K562 (cell line): ENCODE measurements around the gene PRDX3. TPM values are rescaled to one million over a fixed set of nuclear protein-coding genes. Genes with fewer than 3 reads are reported as not detected.

Experiments
- ATAC-seq: fragments of 200-7000 bp; cut with Tn5 transposase; 3 replicates; pipeline ENCODE4 v1.9.1; 2020; ENCODE audit warnings: moderate library complexity
- BruUV-seq: library from RNA; stranded (reverse); fragments of 400-500 nt; replicated peaks from 2 replicates; lab custom pipeline; 2021; lab: Mats Ljungman, UMichigan
- CTCF ChIA-PET: fragments of 300-600 bp; formaldehyde crosslinking; extraction: SDS; loops from one replicate; lab custom pipeline; 2021; ENCODE audit warnings: low intra/inter-chr PET ratio; lab: Yijun Ruan, JAX
- POLR2A ChIA-PET: fragments of 300-600, 350-650 bp; sonication (Branson Sonifier 250); formaldehyde crosslinking; extraction: SDS; loops from one replicate; lab custom pipeline; 2021; ENCODE audit warnings: antibody characterized with exemption, inconsistent platforms; lab: Yijun Ruan, JAX
- DNase-seq, 4 experiments: peaks; one replicate each; pipeline versions ENCODE4 v3.0.0 to v3.0.0-alpha.2; 2011 to 2018; ENCODE audit warnings: low spot score in 3 of 4, mixed read lengths in 3 of 4; ENCODE audit errors: extremely low read depth in 1 of 4
- FAIRE-seq: peaks from 2 replicates; lab custom pipeline; 2011; peaks lifted over from hg19 to GRCh38; lab: Jason Lieb, UNC
- H2AFZ ChIP-seq: 2 replicates; pipeline ENCODE4 v1.6.0; 2011; ENCODE audit warnings: low read depth, low read length, control low read depth, inconsistent platforms
- H3K27ac ChIP-seq: fragments of 200-600 bp; 3 replicates; pipeline ENCODE4 v1.8.0; 2011; ENCODE audit warnings: low read depth, mild to moderate bottlenecking, control low read depth, inconsistent platforms, low read length, moderate library complexity, mixed read lengths; ENCODE audit errors: extremely low read depth
- H3K27me3 ChIP-seq, 2 experiments: fragments of 300-600 bp in 1 of 2; 2 replicates in 1 of 2; 3 replicates in 1 of 2; pipeline versions ENCODE4 v1.6.0 to v1.8.0; 2011; ENCODE audit warnings: inconsistent platforms in 2 of 2, low read length in 2 of 2, mild to moderate bottlenecking in 1 of 2, mixed read lengths in 1 of 2, moderate library complexity in 1 of 2; ENCODE audit not compliant: control insufficient read depth in 2 of 2, insufficient read depth in 2 of 2
- H3K36me3 ChIP-seq: fragments of 300-600 bp; 3 replicates; pipeline ENCODE4 v1.8.0; 2011; ENCODE audit warnings: mild to moderate bottlenecking, low read length, inconsistent platforms; ENCODE audit not compliant: control insufficient read depth, insufficient read depth
- H3K4me1 ChIP-seq, 2 experiments: fragments of 200-600 bp in 1 of 2; replicated peaks in 1 of 2; 2 replicates in 1 of 2; 3 replicates in 1 of 2; pipeline versions ENCODE4 v1.5.1 to v1.8.0; 2011; ENCODE audit warnings: inconsistent platforms in 2 of 2, low read length in 2 of 2, mild to moderate bottlenecking in 1 of 2, mixed read lengths in 1 of 2, moderate library complexity in 1 of 2; ENCODE audit not compliant: control insufficient read depth in 2 of 2, insufficient read depth in 2 of 2
- H3K4me2 ChIP-seq: 2 replicates; pipeline ENCODE4 v1.6.1; 2011; ENCODE audit warnings: low read length, control low read depth, inconsistent platforms, mixed read lengths; ENCODE audit not compliant: insufficient read depth
- H3K4me3 ChIP-seq: fragments of 200-600 bp; sonication (generic), shearing (Covaris generic); 2 replicates; pipeline ENCODE4 v1.5.1; 2016; ENCODE audit warnings: control low read depth, inconsistent platforms
- H3K79me2 ChIP-seq: fragments of 200-600 bp; 3 replicates; pipeline ENCODE4 v1.8.0; 2011; ENCODE audit warnings: low read length, inconsistent platforms; ENCODE audit not compliant: control insufficient read depth, insufficient read depth
- H3K9ac ChIP-seq, 2 experiments: 2 replicates each; pipeline versions ENCODE4 v1.6.0 to v1.6.1; 2011; ENCODE audit warnings: low read depth in 2 of 2, low read length in 2 of 2, control low read depth in 1 of 2, inconsistent platforms in 1 of 2, mild to moderate bottlenecking in 1 of 2, mixed read lengths in 1 of 2; ENCODE audit not compliant: insufficient read depth in 1 of 2
- H3K9me1 ChIP-seq: one replicate; pipeline ENCODE4 v1.6.0; 2011; ENCODE audit warnings: inconsistent platforms, mild to moderate bottlenecking, low read length, moderate library complexity; ENCODE audit not compliant: control insufficient read depth, insufficient read depth
- H3K9me3 ChIP-seq: replicated peaks from 2 replicates; pipeline ENCODE4 v1.5.1; 2011; ENCODE audit warnings: low read depth, low read length, inconsistent platforms; ENCODE audit not compliant: control insufficient read depth, insufficient read depth
- H4K20me1 ChIP-seq: replicated peaks from 2 replicates; pipeline ENCODE4 v1.6.1; 2011; ENCODE audit warnings: low read length, inconsistent platforms, mixed read lengths; ENCODE audit not compliant: control insufficient read depth, insufficient read depth
- ELF2 ChIP-seq: fragments of 250-450 bp; sonication (Bioruptor Pico); IDR thresholded peaks from 2 replicates; pipeline ENCODE4 v1.5.0; 2021; ENCODE audit warnings: mild to moderate bottlenecking
- ETV6 ChIP-seq, 3 experiments: fragments of 150-350 bp in 1 of 3; sonication (generic) in 1 of 3; formaldehyde crosslinking in 1 of 3; IDR thresholded peaks; 2 replicates each; pipeline versions ENCODE4 v1.6.1 to v1.8.0; 2014 to 2022; ENCODE audit warnings: borderline replicate concordance in 2 of 3, low read depth in 2 of 3, antibody characterized with exemption in 1 of 3, low read length in 1 of 3, mild to moderate bottlenecking in 1 of 3, missing genetic modification reagents in 1 of 3
- NFIC ChIP-seq: fragments of 450-650 bp; IDR thresholded peaks from 2 replicates; pipeline ENCODE4 v1.6.1; 2017; ENCODE audit warnings: mild to moderate bottlenecking, inconsistent platforms
- RBBP5 ChIP-seq: fragments of 200-600 bp; sonication (generic); IDR thresholded peaks from 2 replicates; pipeline ENCODE4 v1.6.1; 2012; ENCODE audit warnings: borderline replicate concordance, mild to moderate bottlenecking, low read length, control low read depth, inconsistent platforms; ENCODE audit not compliant: insufficient read depth, poor library complexity, severe bottlenecking
- ZNF121 ChIP-seq: sonication (generic); formaldehyde crosslinking; conservative IDR thresholded peaks from 2 replicates; pipeline ENCODE4 v1.8.0; 2022; ENCODE audit warnings: missing genetic modification reagents
- WGBS: fragments of 100-300 bp; shearing (Covaris generic); methylation state at CpG from one replicate; pipeline ENCODE4 v1.1.6; 2016; ENCODE audit warnings: low coverage, mixed read lengths; ENCODE audit not compliant: insufficient coverage; ENCODE audit errors: missing lambda C conversion rate; 5-methylcytosine and 5-hydroxymethylcytosine counted together
- in situ Hi-C: fragments of 300-500 bp; cut with MboI; formaldehyde crosslinking; loops from 4 replicates; pipeline ENCODE4 v1.15.0; 2018; ENCODE audit warnings: inconsistent platforms, mixed read lengths
- intact Hi-C: fragments of 100-400 bp; cut with micrococcal nuclease; formaldehyde crosslinking; loops from 2 replicates; pipeline ENCODE4 v1.14.2; 2022
- polyA plus RNA-seq, 8 experiments: library from polyadenylated mRNA; depleted of rRNA in 4 of 8; stranded (reverse) in 5 of 8; unstranded in 3 of 8; fragments of >200 nt; fragmentation: Nextera tagmentation in 2 of 8; fragmentation: Illumina TruSeq in 1 of 8; extraction: Ambion mirVana in 2 of 8; extraction: Trizol in 1 of 8; gene quantifications; 2 replicates each; pipeline versions ENCODE4 v1.2.1 to v1.2.3, GENCODE V29; 2011 to 2014; ENCODE audit warnings: inconsistent platforms in 1 of 8, missing spikeins in 1 of 8
- total RNA-seq, 7 experiments: library from RNA; depleted of rRNA in 6 of 7; stranded (reverse); fragments of >200 nt in 6 of 7; fragmentation: Illumina TruSeq in 2 of 7; extraction: Trizol in 2 of 7; gene quantifications; 2 replicates each; pipeline versions ENCODE4 v1.2.1 to v1.2.3, GENCODE V29; 2011 to 2021; ENCODE audit warnings: low replicate concordance in 1 of 7

The PRDX3 gene
- total and polyA plus RNA-seq, 9 of the 15 experiments (the other 6 are each of a cell fraction or from before 2014, with no cell fraction given), result 122 to 994 (median 173) TPM

- TF ChIP-seq ETV6 (IDR thresholded peaks at IDR 0.05; ENCODE audit: borderline replicate concordance in 1 of 2, low read depth in 2 of 2, low read length in 1 of 2), result no peak
- TF ChIP-seq ETV6 (CRISPR knock-in tag; IDR thresholded peaks at IDR 0.05; ENCODE audit: borderline replicate concordance), result no peak
- peak; percentile 70 for TF ChIP-seq RBBP5
- TF ChIP-seq, all 486 proteins: peak for 88
These were observed 13.2 kb downstream of the PRDX3 start, which contains the start of gene SFXN4 (continued) for GRCh38 chr10:119165171-119166117.

- no peaks in the 10 kb centered on the region for H3K9me1 ChIP-seq
- no peaks in the 10 kb centered on the region for H4K20me1 ChIP-seq
- no peaks in the 10 kb centered on the region for H3K27me3 ChIP-seq
- peak overlapping the region; percentile 66; the same call in 2 of the 3 replicates for H3K27ac ChIP-seq
- H3K4me3 ChIP-seq, result no peak overlapping the region
- no peak overlapping the region for H2AFZ ChIP-seq
- peak in 1 of 4 experiments; percentile 29 for DNase-seq
- H3K4me2 ChIP-seq, result peak overlapping the region; percentile 71
- WGBS, result 58% methylated on average over 5 of the region's 5 CpGs
- ATAC-seq, result no peak
- peaks cover 46% of the 10 kb centered on the region for H3K79me2 ChIP-seq
- POLR2A ChIA-PET, result interaction anchor here (1.1 to 1.5 kb wide), 3 partner anchors 10 to 130 kb away, joined by 3 to 6 read pairs (median 3); no protein-coding TSS in a partner anchor
- peak; percentile 32 for FAIRE-seq
- H3K36me3 ChIP-seq, result peaks cover 54% of the 10 kb centered on the region
- intact Hi-C loops (no loop called here), in situ Hi-C loops (no loop called here)
- no peaks in the 10 kb centered on the region for H3K9me3 ChIP-seq
- H3K4me1 ChIP-seq, result peaks cover 30 to 44% of the 10 kb centered on the region in 2 experiments
- no TSS peak for BruUV-seq
- peak overlapping the region; percentile 46 to 50; a peak in 2 of 4 replicates for H3K9ac ChIP-seq
- CTCF ChIA-PET, result no interaction called here
- TF ChIP-seq ELF2 (CRISPR knock-in tag), result no peak
- TF ChIP-seq NFIC, result no peak
- peak; percentile 98 for TF ChIP-seq ZNF121
These were observed 16.0 kb downstream of the PRDX3 start for GRCh38 chr10:119162452-119163092.
